LHCN-M2 (cell line): Measurements from ENCODE around the gene ANKRD60. TPM values are rescaled to one million over a fixed set of nuclear protein-coding genes. Genes with fewer than 3 reads are reported as not detected.

Experiments
- total RNA-seq: library from RNA; depleted of rRNA; stranded (reverse); fragments of >200 nt; gene quantifications from 2 replicates; pipeline ENCODE4 v1.2.3, GENCODE V29; 2014; rRNA removed

Gene ANKRD60
- total RNA-seq, 1 experiment from 2014 or later, result not detected

Other genes with a start within 250 kb of the ANKRD60 start
- gene RAB22A, start 81.1 kb upstream of the ANKRD60 start, total RNA-seq, result 24.7 and 26.5 TPM in 2 replicates
- gene VAPB, start 160.6 kb upstream of the ANKRD60 start, total RNA-seq, result 9.9 and 16.0 TPM in 2 replicates